Hepatocyte (in vitro differentiated cells): ENCODE results near the gene CSMD2.

Experiments
- EZH2 ChIP-seq: fragments of 200-600 bp; sonication (generic); IDR thresholded peaks from 2 replicates; pipeline ENCODE4 v1.6.1; 2016; ENCODE audit warnings: antibody characterized with exemption, mild to moderate bottlenecking, borderline replicate concordance
- EZH2phosphoT487 ChIP-seq: fragments of 200-600 bp; sonication (generic); IDR thresholded peaks from one replicate; pipeline ENCODE4 v1.6.1; 2018; ENCODE audit warnings: antibody characterized with exemption, mild to moderate bottlenecking, low read depth, moderate library complexity; ENCODE audit not compliant: unreplicated experiment, severe bottlenecking
- TF ChIP-seq, protein P1 (sequence below): fragments of 200-600 bp; sonication (generic); IDR thresholded peaks from 2 replicates; pipeline ENCODE4 v1.5.1; 2016; ENCODE audit warnings: antibody characterized with exemption, mild to moderate bottlenecking; ENCODE audit not compliant: poor library complexity

DNA sequence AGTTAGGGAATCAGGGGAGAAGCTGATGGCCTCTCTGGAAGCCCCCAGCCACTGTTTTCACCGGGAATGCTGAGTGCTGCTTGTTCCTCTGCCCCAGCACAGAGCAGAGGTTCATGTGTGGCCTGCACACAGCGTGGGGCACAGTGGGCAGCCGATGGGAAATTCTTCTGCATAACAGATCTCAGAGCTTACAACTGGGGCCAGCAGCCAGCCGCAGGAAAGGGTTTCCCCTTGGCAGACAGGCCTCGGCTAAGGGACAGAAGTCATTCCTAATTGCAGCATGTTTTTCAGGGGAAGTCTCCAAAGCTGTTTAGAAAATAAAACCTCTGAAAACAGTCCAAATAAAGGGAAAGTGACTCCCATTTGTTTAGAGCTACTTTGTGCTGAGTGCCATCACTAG lies 278.5 kb downstream of the CSMD2 start:
- TF ChIP-seq, protein P1, sequence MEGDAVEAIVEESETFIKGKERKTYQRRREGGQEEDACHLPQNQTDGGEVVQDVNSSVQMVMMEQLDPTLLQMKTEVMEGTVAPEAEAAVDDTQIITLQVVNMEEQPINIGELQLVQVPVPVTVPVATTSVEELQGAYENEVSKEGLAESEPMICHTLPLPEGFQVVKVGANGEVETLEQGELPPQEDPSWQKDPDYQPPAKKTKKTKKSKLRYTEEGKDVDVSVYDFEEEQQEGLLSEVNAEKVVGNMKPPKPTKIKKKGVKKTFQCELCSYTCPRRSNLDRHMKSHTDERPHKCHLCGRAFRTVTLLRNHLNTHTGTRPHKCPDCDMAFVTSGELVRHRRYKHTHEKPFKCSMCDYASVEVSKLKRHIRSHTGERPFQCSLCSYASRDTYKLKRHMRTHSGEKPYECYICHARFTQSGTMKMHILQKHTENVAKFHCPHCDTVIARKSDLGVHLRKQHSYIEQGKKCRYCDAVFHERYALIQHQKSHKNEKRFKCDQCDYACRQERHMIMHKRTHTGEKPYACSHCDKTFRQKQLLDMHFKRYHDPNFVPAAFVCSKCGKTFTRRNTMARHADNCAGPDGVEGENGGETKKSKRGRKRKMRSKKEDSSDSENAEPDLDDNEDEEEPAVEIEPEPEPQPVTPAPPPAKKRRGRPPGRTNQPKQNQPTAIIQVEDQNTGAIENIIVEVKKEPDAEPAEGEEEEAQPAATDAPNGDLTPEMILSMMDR = no peak
- TF ChIP-seq EZH2 (no peak), EZH2phosphoT487 (no peak)
